Activated B cell treated with CpG ODN at 0.5 μM for 24 hours (primary cell): Measurements from ENCODE around the gene ZBTB34. TPM values are rescaled to one million over a fixed set of nuclear protein-coding genes. Genes with fewer than 3 reads are reported as not detected.

Experiments used
- ATAC-seq: fragments of 200-7000 bp; cut with Tn5 transposase; one replicate; pipeline ENCODE4 v1.10.0; 2021; ENCODE audit warnings: low read depth, mild to moderate bottlenecking, moderate library complexity
- CTCF ChIA-PET: fragments of 350-600 bp; sonication (Branson Sonifier 250); formaldehyde crosslinking; loops from one replicate; lab custom pipeline; 2021; ENCODE audit warnings: antibody characterized with exemption; lab: Charles Lee
- POLR2A ChIA-PET: fragments of 350-600 bp; sonication (Branson Sonifier 250); formaldehyde crosslinking; loops from one replicate; lab custom pipeline; 2021; ENCODE audit warnings: antibody characterized with exemption; lab: Charles Lee
- DNase-seq: peaks from one replicate; pipeline ENCODE4 v3.0.0; 2022
- H3K27ac Mint-ChIP-seq: one replicate; pipeline ENCODE4 v1.8.0; 2020; ENCODE audit warnings: mixed read lengths
- H3K27me3 Mint-ChIP-seq: one replicate; pipeline ENCODE4 v1.8.0; 2021; ENCODE audit warnings: mixed read lengths
- H3K36me3 Mint-ChIP-seq: one replicate; pipeline ENCODE4 v1.8.0; 2021; ENCODE audit warnings: low read depth, mixed read lengths
- H3K4me1 Mint-ChIP-seq: one replicate; pipeline ENCODE4 v1.8.0; 2021; ENCODE audit warnings: mixed read lengths
- H3K4me3 Mint-ChIP-seq: one replicate; pipeline ENCODE4 v1.8.0; 2020; ENCODE audit warnings: mild to moderate bottlenecking, mixed read lengths
- H3K9me3 Mint-ChIP-seq: one replicate; pipeline ENCODE4 v1.8.0; 2020; ENCODE audit warnings: mixed read lengths
- CTCF ChIP-seq: fragments of 200-600 bp; IDR thresholded peaks from one replicate; pipeline ENCODE4 v1.8.0; 2022; ENCODE audit warnings: antibody characterized with exemption, mild to moderate bottlenecking
- intact Hi-C: fragments of 100-400 bp; cut with micrococcal nuclease; formaldehyde crosslinking; loops from one replicate; pipeline ENCODE4 v1.15.1; 2024
- total RNA-seq: library from RNA; stranded (reverse); gene quantifications from 2 replicates; pipeline ENCODE4 v1.2.3, GENCODE V29; 2022

ZBTB34 gene
- total RNA-seq, 1 donor from 2014 or later, result 8.9 TPM

GRCh38 chr9:126891676-126892075 lies 31.2 kb downstream of the ZBTB34 start:
- intact Hi-C loops, result no loop called here
- Mint-ChIP-seq H3K4me3 (no peak overlapping the region), H3K27ac (no peak overlapping the region), H3K36me3 (no peaks in the 10 kb centered on the region), H3K4me1 (no peaks in the 10 kb centered on the region), H3K27me3 (peaks cover 3% of the 10 kb centered on the region), H3K9me3 (no peaks in the 10 kb centered on the region)
- DNase-seq (no peak), ATAC-seq (no peak)
- ChIA-PET POLR2A (no interaction called here), CTCF (no interaction called here)
- TF ChIP-seq CTCF, result no peak

- Mint-ChIP-seq H3K9me3 (no peaks in the 10 kb centered on the region), H3K27ac (no peak overlapping the region), H3K36me3 (no peaks in the 10 kb centered on the region), H3K4me1 (no peaks in the 10 kb centered on the region), H3K27me3 (peaks cover 3% of the 10 kb centered on the region), H3K4me3 (no peak overlapping the region)
- DNase-seq, result no peak
- CTCF ChIA-PET, result no interaction called here
- no peak for ATAC-seq
- POLR2A ChIA-PET, result no interaction called here
- no peak for TF ChIP-seq CTCF
- intact Hi-C loops, result no loop called here
Measured at GRCh38 chr9:126893079-126893478, 32.6 kb downstream of the ZBTB34 start.

- Mint-ChIP-seq H3K27me3 (peaks cover 3% of the 10 kb centered on the region), H3K4me3 (no peak overlapping the region), H3K27ac (no peak overlapping the region), H3K36me3 (no peaks in the 10 kb centered on the region), H3K4me1 (no peaks in the 10 kb centered on the region), H3K9me3 (no peaks in the 10 kb centered on the region)
- ChIA-PET POLR2A (no interaction called here), CTCF (no interaction called here)
- no peak for TF ChIP-seq CTCF
- DNase-seq, result no peak
- ATAC-seq, result no peak
- intact Hi-C loops, result no loop called here
Measured at GRCh38 chr9:126894052-126894603, 33.7 kb downstream of the ZBTB34 start.

GRCh38 chr9:126902210-126902609 lies 41.8 kb downstream of the ZBTB34 start:
- ATAC-seq, result no peak
- POLR2A ChIA-PET, result no interaction called here
- no peaks in the 10 kb centered on the region for H3K4me1 Mint-ChIP-seq
- H3K9me3 Mint-ChIP-seq, result peaks cover 8% of the 10 kb centered on the region
- H3K36me3 Mint-ChIP-seq, result no peaks in the 10 kb centered on the region
- peaks cover 9% of the 10 kb centered on the region for H3K27me3 Mint-ChIP-seq
- TF ChIP-seq CTCF, result no peak
- intact Hi-C loops, result no loop called here
- CTCF ChIA-PET, result no interaction called here
- H3K4me3 Mint-ChIP-seq, result no peak overlapping the region
- no peak overlapping the region for H3K27ac Mint-ChIP-seq
- DNase-seq, result no peak

GRCh38 chr9:126904586-126904985 lies 44.1 kb downstream of the ZBTB34 start:
- ATAC-seq (no peak), DNase-seq (no peak)
- ChIA-PET POLR2A (interaction anchor here (0.7 kb wide), 1 partner anchor 1268 kb away, joined by 3 read pairs; no protein-coding TSS in a partner anchor), CTCF (no interaction called here)
- H3K27me3 Mint-ChIP-seq, result peaks cover 13% of the 10 kb centered on the region
- no peaks in the 10 kb centered on the region for H3K36me3 Mint-ChIP-seq
- intact Hi-C loops, result no loop called here
- H3K4me1 Mint-ChIP-seq, result no peaks in the 10 kb centered on the region
- TF ChIP-seq CTCF, result no peak
- no peak overlapping the region for H3K4me3 Mint-ChIP-seq
- peaks cover 8% of the 10 kb centered on the region for H3K9me3 Mint-ChIP-seq
- no peak overlapping the region for H3K27ac Mint-ChIP-seq
